Ecto neural progenitor cell (in vitro differentiated cells): ENCODE measurements around the gene TMEM123.

Source experiments
- DNase-seq: peaks from one replicate; pipeline ENCODE4 v3.0.0-alpha.2; 2018; ENCODE audit warnings: low spot score

TMEM123 gene

GRCh38 chr11:102422817-102423712 is 29.5 kb downstream of the TMEM123 start:
- no peak for DNase-seq

GRCh38 chr11:102421261-102421660 is 31.3 kb downstream of the TMEM123 start:
- DNase-seq = no peak

- DNase-seq = no peak
Observed at GRCh38 chr11:102420547-102420946, 32.0 kb downstream of the TMEM123 start.

DNA sequence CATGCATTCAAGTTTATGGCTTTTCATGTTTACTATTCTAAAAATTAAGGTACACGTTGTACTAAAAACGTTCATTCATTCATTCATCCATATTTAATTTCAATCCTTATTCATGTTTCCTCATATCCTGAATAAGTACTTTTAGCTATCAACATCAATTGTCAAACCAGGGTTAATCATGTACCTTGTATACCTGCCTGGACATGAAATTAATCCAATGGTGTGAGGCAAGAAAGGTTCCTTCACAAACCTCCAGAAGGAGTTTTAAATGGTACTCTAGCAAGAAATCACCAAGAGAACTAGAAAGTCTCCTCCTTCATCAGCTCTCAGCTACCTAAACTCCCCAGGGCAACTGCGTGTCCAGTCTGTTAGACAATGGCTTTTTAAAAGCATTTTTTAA is 33.4 kb downstream of the TMEM123 start:
- no peak for DNase-seq

- DNase-seq = no peak
Observed at GRCh38 chr11:102416976-102417375, 35.6 kb downstream of the TMEM123 start.

DNA sequence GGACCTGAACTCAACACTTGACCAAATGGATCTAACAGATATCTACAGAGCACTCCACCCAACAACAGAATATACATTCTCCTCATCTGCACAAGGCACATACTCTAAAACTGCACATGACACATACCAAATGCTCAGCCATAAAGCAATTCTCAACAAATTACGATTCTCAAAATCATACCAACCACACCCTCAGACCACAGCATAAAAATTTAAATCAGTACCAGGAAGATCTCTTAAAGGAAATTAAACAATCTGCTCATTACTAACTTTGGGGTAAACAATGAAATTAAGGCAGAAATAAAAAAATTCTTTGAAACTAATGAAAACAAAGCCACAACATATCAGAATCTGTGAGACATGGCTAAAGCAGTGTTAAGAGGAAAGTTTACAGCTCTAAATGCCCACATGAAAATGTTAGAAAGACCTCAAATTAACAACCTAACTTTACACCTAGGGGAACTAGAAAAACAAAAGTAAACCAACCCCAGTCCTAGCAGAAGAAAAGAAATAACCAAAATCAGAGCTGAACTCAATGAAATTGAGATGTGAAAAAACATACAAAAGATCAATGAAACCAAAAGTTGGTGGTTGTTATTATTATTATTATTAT is 37.2 kb downstream of the TMEM123 start:
- no peak for DNase-seq

DNA sequence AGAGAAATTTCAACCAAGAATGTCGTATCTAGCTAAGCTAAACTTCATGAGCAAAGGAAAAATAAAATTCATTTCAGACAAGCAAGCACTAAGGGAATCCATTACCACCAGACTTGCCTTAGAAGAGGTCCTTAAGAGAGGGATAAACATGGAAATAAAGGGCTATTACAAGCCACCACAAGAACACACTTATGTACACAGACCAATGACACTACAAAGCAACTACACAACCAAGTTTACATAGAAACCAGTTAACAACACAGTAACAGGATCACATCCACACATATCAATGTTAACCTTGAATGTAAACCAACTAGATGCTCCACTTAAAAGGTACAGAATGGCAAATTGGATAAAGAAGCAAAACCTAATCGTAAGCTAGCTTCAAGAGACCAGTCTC is 38.0 kb downstream of the TMEM123 start:
- DNase-seq = no peak

GRCh38 chr11:102413497-102413896 is 39.1 kb downstream of the TMEM123 start:
- DNase-seq = no peak

DNA sequence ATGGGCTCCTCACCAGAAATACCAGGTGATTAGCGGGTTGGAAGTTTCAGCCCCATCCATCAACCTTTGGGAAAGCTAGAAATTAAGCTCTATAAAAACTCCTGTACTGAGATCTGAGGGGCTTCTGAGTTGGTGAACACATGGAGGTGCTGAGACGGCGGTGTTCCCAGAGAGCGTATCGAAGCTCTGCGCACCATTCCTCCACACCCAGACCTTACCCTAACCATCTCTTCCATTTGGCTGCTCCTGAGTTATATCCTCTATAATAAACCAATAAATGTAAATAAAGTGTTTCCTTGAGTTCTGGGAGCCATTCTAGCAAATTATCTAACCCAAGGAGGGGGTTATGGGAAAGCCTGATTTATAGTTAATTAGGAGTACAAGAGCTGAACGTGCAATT is 41.4 kb downstream of the TMEM123 start:
- no peak for DNase-seq

GRCh38 chr11:102410382-102410784 is 42.2 kb downstream of the TMEM123 start:
- DNase-seq = no peak

GRCh38 chr11:102408339-102408738 is 44.2 kb downstream of the TMEM123 start:
- no peak for DNase-seq

DNA sequence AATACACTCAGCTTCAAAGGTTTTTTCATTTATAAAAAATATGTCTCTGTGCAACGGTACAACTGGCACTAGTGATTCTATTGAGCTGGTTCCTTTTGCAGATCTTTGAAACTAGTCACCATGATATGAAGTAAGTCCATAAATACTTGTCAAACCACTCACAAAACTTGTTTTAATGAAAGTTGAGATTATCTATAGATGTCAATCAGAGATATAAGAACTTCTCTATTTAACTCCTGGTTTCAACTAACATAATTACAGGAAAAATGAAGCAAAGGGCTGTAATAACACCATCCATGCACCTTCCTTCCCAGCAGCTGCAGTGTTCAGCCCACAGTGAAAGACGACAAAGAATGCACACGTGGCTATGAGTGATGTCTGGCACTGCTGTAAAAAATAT is 44.7 kb downstream of the TMEM123 start:
- DNase-seq = no peak

DNA sequence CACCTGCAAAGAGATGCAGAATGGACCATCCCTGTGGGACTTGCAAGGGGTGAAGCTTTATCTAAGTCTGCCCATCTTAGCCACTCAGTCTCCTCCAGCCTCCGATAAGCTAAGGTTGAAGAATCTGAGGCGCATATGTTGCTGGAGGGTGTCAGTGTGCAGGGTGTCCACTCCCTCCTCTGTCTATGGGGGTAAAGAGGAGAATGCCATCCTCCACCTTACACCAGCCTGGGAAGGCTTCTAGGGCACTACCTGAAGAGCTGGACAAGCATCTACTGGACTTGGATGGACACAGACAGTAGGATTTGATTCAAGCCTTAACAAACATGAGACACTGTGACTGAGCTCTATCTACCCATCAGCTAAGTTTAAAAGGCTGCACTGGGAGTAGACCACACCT is 46.5 kb downstream of the TMEM123 start:
- DNase-seq = no peak

- no peak for DNase-seq
Observed at GRCh38 chr11:102405501-102405900, 47.1 kb downstream of the TMEM123 start.

DNA sequence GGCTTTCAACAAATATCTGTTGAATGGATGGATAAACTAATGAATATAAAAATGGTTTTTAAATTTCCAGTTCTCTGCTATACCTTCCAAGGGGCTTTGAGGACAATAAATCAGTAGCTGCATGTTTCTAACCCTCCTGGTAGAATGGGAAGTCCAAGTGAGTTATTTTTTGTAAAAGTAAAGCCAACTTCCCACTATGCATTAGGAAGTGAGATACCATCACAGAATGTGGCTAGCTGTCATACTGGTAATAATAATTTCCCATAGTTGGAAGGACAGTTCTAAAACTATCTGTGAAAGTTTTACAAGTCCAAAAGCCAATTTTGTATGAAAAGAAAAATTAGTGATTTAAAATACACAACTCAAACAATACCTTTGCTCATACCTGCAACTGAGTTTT is 50.0 kb downstream of the TMEM123 start:
- DNase-seq = no peak

DNA sequence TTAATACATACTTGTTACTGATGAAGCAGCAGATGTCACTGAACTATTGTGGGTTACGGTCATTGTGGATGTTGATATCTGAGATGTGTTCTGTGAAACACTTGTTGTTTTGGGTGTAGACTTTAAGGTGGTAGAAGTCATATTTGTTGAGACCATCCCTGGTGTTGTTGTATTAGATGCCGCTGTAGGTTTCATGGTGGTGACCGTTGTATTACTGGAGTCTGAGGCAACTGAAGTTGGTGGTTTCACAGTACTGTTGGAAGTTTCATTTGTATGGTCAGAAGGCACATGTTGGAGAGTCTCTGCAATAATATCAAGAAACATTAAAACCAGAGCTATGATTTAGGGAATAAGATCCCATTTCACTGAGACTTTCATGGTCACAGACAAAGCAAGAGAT is 50.7 kb downstream of the TMEM123 start:
- DNase-seq = no peak

GRCh38 chr11:102400603-102401002 is 52.0 kb downstream of the TMEM123 start:
- DNase-seq = no peak

DNA sequence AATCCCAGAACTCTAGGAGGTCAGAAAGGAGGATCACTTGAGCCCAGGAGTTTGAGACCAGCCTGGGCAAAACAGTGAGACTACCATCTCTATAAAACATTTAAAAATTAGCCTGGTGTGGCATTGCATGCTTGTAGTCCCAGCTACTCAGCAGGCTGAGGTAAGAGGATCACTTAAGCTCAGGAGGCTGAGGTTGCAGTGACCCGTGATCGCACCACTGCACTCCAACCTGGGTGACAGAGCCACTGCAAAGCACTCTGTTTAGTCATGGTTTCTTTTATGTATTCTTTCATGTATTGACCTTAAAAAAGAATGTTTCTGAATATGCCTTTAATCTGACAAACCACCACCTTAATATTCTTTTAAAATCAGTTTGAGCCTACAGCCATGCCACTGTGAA is 53.4 kb downstream of the TMEM123 start:
- no peak for DNase-seq

GRCh38 chr11:102398297-102398696 is 54.3 kb downstream of the TMEM123 start:
- DNase-seq = no peak

GRCh38 chr11:102396708-102397563 is 55.6 kb downstream of the TMEM123 start:
- no peak for DNase-seq

DNA sequence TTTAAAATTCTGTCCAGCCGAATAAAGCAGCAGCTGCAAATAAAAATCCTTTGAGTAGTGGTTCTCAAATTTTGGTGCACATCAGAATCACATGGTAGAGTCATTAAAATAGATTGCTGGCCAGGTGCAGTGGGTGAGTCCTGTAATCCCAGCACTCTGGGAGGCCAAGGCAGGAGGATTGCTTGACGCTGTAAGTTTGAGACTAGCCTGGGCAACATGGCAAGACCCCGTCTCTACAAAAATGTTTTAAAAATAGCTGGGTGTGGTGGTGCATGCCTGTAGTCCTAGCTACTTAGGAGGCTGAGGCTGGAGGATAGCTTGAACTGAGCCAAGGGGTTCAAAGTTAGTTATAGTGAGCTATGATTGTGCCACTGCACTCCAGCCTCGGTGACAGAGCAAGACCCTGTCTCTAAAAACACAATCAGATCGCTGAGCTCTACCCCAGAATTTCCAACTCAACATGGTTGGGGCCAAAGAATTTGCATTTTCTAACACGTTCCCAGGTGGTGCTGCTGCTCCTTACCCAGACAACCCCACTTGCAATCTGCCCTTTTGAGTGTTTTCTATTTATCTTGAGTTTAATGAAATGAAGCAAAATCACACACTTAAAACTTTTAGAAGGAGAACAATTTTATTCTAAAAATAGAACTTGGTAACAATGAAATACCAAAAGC is 56.7 kb downstream of the TMEM123 start:
- no peak for DNase-seq

DNA sequence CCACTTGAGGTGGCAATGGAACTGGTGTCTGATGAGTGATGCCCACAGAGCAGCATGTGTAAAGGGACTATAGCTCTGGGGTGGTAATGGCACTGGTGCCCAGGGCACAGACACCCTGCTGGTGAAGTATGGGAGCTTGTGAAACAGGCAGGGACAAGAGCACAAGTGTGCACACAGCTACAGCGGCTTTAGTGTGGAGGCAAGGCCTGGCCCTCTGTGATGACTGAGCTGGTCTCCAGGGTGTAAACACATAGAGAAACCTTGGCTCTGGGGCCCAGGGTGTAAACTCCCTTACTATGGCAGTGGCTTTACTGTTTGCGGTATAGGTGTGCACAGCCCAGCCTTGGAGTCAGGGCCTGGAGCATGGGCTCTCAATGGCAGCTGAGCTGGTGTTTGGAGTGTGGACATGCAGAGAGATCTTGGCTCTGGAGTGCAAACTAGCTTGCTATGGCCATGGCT is 59.3 kb downstream of the TMEM123 start:
- no peak for DNase-seq
